Measurements from ENCODE around the gene DRC3. TPM values are rescaled to one million over a fixed set of nuclear protein-coding genes. Genes with fewer than 3 reads are reported as not detected.

The DRC3 gene
- polyA plus RNA-seq, 1 donor from 2014 or later: 1.9 TPM

DNA sequence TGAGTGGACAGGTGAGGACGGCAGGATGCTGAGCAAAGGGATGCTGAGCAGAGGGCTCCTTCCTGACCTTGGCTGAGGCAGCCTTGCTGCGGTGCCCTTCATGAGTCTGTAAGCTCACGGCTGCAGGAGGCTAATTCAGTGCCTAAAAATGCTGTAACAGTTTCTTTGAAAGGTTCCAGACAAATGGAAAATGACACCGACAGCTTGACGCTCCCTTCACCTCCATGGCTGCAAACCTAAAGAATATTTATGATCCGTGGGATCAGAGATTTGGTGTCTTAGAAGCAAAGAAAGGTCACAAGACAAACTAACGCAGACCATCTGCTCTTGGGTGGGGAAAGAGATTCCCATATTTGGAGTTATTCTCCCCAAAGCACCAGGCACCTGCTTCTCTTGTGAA lies 28.4 kb upstream of the DRC3 start:
- no peak overlapping the region for H3K4me2 ChIP-seq (ENCODE audit: low read length)
- H3K4me3 ChIP-seq (ENCODE audit: low read length): no peak overlapping the region
- H3K9me3 ChIP-seq (ENCODE audit: low read length): no peaks in the 10 kb centered on the region
- peak overlapping the region; percentile 25 for H3K9ac ChIP-seq (ENCODE audit: low read length)
- no peaks in the 10 kb centered on the region for H3K27me3 ChIP-seq (ENCODE audit: insufficient read depth, low read depth, low read length)
- no peaks in the 10 kb centered on the region for H3K36me3 ChIP-seq (ENCODE audit: insufficient read depth, low read length)
- H3K9me2 ChIP-seq (ENCODE audit: insufficient read depth, low read length): no peaks in the 10 kb centered on the region
- TF ChIP-seq POLR2AphosphoS5 (IDR thresholded peaks at IDR 0.05): no peak
- H2AFZ ChIP-seq (ENCODE audit: low read depth, low read length): no peak overlapping the region
- H3K27ac ChIP-seq (ENCODE audit: low read length): peak overlapping the region; percentile 72
- no peaks in the 10 kb centered on the region for H3F3A ChIP-seq (ENCODE audit: insufficient read depth, low read length, poor library complexity, severe bottlenecking)
- no peaks in the 10 kb centered on the region for H4K20me1 ChIP-seq (ENCODE audit: insufficient read depth)
- peaks cover 9% of the 10 kb centered on the region for H3K79me2 ChIP-seq (replicated peaks; ENCODE audit: insufficient read depth, low read length)

DNA sequence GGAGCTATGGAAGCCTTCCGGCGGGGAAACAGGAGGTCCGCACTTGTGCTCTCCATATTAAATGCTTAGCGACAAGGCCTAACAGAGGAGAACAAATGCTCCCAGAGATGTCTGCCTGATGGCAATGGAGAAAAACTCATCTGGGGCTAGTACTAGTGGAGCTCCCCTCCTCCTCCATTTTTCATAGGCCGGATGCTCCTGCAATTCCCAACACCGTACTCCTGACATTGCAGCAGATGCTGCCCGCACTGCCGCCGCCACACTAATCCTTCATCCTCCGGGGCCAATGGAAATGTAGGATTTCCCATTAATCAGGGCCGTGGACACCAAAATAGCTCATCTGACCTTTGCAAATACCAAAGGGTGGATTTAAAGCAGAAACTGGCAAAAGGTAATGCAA lies 27.9 kb upstream of the DRC3 start:
- Histone ChIP-seq H3K79me2 (replicated peaks; ENCODE audit: insufficient read depth, low read length) (peaks cover 9% of the 10 kb centered on the region), H4K20me1 (ENCODE audit: insufficient read depth) (no peaks in the 10 kb centered on the region), H3K4me3 (ENCODE audit: low read length) (no peak overlapping the region), H3F3A (ENCODE audit: insufficient read depth, low read length, poor library complexity, severe bottlenecking) (no peaks in the 10 kb centered on the region), H3K4me2 (ENCODE audit: low read length) (no peak overlapping the region), H3K27me3 (ENCODE audit: insufficient read depth, low read depth, low read length) (no peaks in the 10 kb centered on the region), H3K9me2 (ENCODE audit: insufficient read depth, low read length) (no peaks in the 10 kb centered on the region), H3K9ac (ENCODE audit: low read length) (peak overlapping the region; percentile 28), H3K9me3 (ENCODE audit: low read length) (no peaks in the 10 kb centered on the region), H3K36me3 (ENCODE audit: insufficient read depth, low read length) (no peaks in the 10 kb centered on the region), H3K27ac (ENCODE audit: low read length) (peak overlapping the region; percentile 72), H2AFZ (ENCODE audit: low read depth, low read length) (no peak overlapping the region)
- no peak for TF ChIP-seq MXI1 (conservative IDR thresholded peaks at IDR 0.05; ENCODE audit: poor library complexity, severe bottlenecking)
- no peak for TF ChIP-seq RAD21 (conservative IDR thresholded peaks at IDR 0.05)
- TF ChIP-seq TAF1 (IDR thresholded peaks at IDR 0.05; ENCODE audit: low read depth): no peak
- TF ChIP-seq EP300 (conservative IDR thresholded peaks at IDR 0.05; ENCODE audit: poor library complexity, severe bottlenecking): no peak
- TF ChIP-seq, protein P1, sequence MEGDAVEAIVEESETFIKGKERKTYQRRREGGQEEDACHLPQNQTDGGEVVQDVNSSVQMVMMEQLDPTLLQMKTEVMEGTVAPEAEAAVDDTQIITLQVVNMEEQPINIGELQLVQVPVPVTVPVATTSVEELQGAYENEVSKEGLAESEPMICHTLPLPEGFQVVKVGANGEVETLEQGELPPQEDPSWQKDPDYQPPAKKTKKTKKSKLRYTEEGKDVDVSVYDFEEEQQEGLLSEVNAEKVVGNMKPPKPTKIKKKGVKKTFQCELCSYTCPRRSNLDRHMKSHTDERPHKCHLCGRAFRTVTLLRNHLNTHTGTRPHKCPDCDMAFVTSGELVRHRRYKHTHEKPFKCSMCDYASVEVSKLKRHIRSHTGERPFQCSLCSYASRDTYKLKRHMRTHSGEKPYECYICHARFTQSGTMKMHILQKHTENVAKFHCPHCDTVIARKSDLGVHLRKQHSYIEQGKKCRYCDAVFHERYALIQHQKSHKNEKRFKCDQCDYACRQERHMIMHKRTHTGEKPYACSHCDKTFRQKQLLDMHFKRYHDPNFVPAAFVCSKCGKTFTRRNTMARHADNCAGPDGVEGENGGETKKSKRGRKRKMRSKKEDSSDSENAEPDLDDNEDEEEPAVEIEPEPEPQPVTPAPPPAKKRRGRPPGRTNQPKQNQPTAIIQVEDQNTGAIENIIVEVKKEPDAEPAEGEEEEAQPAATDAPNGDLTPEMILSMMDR (IDR thresholded peaks at IDR 0.05; ENCODE audit: poor library complexity, severe bottlenecking): no peak
- no peak for TF ChIP-seq POLR2AphosphoS5 (IDR thresholded peaks at IDR 0.05)

DNA sequence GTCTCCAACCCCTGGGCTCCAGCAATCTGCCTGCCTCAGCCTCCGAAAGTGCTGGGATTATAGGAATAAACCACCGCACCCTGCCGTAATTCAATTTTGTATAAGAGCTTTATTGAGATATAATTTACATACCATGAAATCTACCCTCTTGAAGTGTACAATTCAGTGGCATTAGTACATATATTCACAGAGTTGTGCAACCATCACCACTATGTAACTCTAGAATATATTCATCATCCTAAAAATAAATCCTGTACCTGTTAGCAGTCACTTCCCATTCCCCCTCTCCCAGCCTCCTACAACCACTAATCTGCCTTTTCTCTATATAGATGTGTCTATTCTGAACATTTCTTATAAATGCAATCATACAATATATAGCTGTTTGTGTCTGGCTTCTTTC lies 26.6 kb upstream of the DRC3 start:
- peaks cover 9% of the 10 kb centered on the region for H3K79me2 ChIP-seq (replicated peaks; ENCODE audit: insufficient read depth, low read length)
- no peak overlapping the region for H3K4me3 ChIP-seq (ENCODE audit: low read length)
- no peaks in the 10 kb centered on the region for H3K36me3 ChIP-seq (ENCODE audit: insufficient read depth, low read length)
- TF ChIP-seq, protein P1 (IDR thresholded peaks at IDR 0.05; ENCODE audit: poor library complexity, severe bottlenecking): no peak
- no peak for TF ChIP-seq RAD21 (conservative IDR thresholded peaks at IDR 0.05)
- no peak for TF ChIP-seq EZH2 (IDR thresholded peaks at IDR 0.05; ENCODE audit: borderline replicate concordance, insufficient read depth, low read length, poor library complexity, severe bottlenecking)
- TF ChIP-seq, protein P2, sequence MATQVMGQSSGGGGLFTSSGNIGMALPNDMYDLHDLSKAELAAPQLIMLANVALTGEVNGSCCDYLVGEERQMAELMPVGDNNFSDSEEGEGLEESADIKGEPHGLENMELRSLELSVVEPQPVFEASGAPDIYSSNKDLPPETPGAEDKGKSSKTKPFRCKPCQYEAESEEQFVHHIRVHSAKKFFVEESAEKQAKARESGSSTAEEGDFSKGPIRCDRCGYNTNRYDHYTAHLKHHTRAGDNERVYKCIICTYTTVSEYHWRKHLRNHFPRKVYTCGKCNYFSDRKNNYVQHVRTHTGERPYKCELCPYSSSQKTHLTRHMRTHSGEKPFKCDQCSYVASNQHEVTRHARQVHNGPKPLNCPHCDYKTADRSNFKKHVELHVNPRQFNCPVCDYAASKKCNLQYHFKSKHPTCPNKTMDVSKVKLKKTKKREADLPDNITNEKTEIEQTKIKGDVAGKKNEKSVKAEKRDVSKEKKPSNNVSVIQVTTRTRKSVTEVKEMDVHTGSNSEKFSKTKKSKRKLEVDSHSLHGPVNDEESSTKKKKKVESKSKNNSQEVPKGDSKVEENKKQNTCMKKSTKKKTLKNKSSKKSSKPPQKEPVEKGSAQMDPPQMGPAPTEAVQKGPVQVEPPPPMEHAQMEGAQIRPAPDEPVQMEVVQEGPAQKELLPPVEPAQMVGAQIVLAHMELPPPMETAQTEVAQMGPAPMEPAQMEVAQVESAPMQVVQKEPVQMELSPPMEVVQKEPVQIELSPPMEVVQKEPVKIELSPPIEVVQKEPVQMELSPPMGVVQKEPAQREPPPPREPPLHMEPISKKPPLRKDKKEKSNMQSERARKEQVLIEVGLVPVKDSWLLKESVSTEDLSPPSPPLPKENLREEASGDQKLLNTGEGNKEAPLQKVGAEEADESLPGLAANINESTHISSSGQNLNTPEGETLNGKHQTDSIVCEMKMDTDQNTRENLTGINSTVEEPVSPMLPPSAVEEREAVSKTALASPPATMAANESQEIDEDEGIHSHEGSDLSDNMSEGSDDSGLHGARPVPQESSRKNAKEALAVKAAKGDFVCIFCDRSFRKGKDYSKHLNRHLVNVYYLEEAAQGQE (IDR thresholded peaks at IDR 0.05; ENCODE audit: borderline replicate concordance): no peak
- TF ChIP-seq TAF1 (IDR thresholded peaks at IDR 0.05; ENCODE audit: low read depth): no peak
- no peak for TF ChIP-seq MXI1 (conservative IDR thresholded peaks at IDR 0.05; ENCODE audit: poor library complexity, severe bottlenecking)
- TF ChIP-seq POLR2AphosphoS5 (IDR thresholded peaks at IDR 0.05): no peak
- TF ChIP-seq EP300 (conservative IDR thresholded peaks at IDR 0.05; ENCODE audit: poor library complexity, severe bottlenecking): no peak
- TF ChIP-seq SMC3 (conservative IDR thresholded peaks at IDR 0.05; ENCODE audit: poor library complexity): no peak
- H3K9me2 ChIP-seq (ENCODE audit: insufficient read depth, low read length): no peaks in the 10 kb centered on the region
- H3K27me3 ChIP-seq (ENCODE audit: insufficient read depth, low read depth, low read length): no peaks in the 10 kb centered on the region
- no peak overlapping the region for H3K9ac ChIP-seq (ENCODE audit: low read length)
- H4K20me1 ChIP-seq (ENCODE audit: insufficient read depth): no peaks in the 10 kb centered on the region
- H3K9me3 ChIP-seq (ENCODE audit: low read length): no peaks in the 10 kb centered on the region
- no peak overlapping the region for H3K4me2 ChIP-seq (ENCODE audit: low read length)
- H2AFZ ChIP-seq (ENCODE audit: low read depth, low read length): no peak overlapping the region
- no peaks in the 10 kb centered on the region for H3F3A ChIP-seq (ENCODE audit: insufficient read depth, low read length, poor library complexity, severe bottlenecking)
- no peak overlapping the region for H3K27ac ChIP-seq (ENCODE audit: low read length)

All from neural cell (in vitro differentiated cells).